Subcutaneous abdominal adipose tissue (tissue), 5 donors: ENCODE data around the gene SLC47A2.
A peak's percentile ranks its signal among the peaks of the same experiment; 100 is the strongest.

Source experiments
- H3K27ac ChIP-seq: one replicate; pipeline ENCODE4 v1.7.0; 2013; ENCODE audit warnings: low read depth, mild to moderate bottlenecking, inconsistent platforms, low read length, moderate library complexity
- H3K27me3 ChIP-seq, 5 donors: one replicate each; pipeline ENCODE4 v1.7.0; 2013; ENCODE audit warnings: low read length in 5 of 5, inconsistent platforms in 1 of 5; ENCODE audit not compliant: control insufficient read depth in 5 of 5, insufficient read depth in 4 of 5
- H3K36me3 ChIP-seq, 5 donors: one replicate each; pipeline ENCODE4 v1.7.0; 2013; ENCODE audit warnings: low read length in 5 of 5; ENCODE audit not compliant: control insufficient read depth in 5 of 5, insufficient read depth in 5 of 5
- H3K4me1 ChIP-seq, 5 donors: one replicate each; pipeline ENCODE4 v1.7.0; 2013; ENCODE audit warnings: low read length in 5 of 5, mild to moderate bottlenecking in 3 of 5, moderate library complexity in 1 of 5; ENCODE audit not compliant: control insufficient read depth in 5 of 5, insufficient read depth in 5 of 5
- H3K4me3 ChIP-seq, 5 donors: one replicate each; pipeline ENCODE4 v1.7.0; 2013; ENCODE audit warnings: low read length in 5 of 5, low read depth in 1 of 5
- H3K9ac ChIP-seq, 5 donors: one replicate each; pipeline ENCODE4 v1.7.0; 2013; ENCODE audit warnings: low read length in 5 of 5, mild to moderate bottlenecking in 4 of 5, moderate library complexity in 3 of 5
- H3K9me3 ChIP-seq, 5 donors: one replicate each; pipeline ENCODE4 v1.7.0; 2013; ENCODE audit warnings: low read length in 5 of 5; ENCODE audit not compliant: control insufficient read depth in 5 of 5
- donor health status: healthy.
- donor health status: healthy.
- donor health status: healthy.
- donor health status: healthy.
- donor health status: healthy.

SLC47A2 gene

DNA sequence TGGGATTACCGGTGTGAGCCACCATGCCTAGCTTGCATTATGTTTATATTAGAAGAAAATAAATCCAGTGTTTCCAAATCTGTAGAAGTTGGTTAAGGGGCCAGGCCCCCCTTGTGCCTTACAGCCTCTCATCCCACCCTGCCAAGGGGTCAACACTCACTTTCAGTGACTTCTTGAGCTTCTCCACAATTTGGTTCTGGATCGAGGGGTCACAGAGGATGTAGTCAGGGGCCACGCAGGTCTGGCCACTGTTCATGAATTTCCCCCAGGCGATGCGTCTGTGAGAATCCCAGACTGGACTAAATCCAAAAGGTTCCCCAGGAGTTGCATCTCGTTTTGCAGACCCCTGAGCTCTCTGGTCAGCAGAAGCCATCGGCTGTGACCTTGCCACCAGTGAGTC, 24.5 kb upstream of the SLC47A2 start:
- H3K9ac ChIP-seq: no peak overlapping the region
- H3K27me3 ChIP-seq: no peaks in the 10 kb centered on the region
- H3K4me1 ChIP-seq: peaks cover 0 to 16% (median 11%) of the 10 kb centered on the region in 5 donors
- H3K4me3 ChIP-seq: no peak overlapping the region
- no peaks in the 10 kb centered on the region for H3K9me3 ChIP-seq
- H3K36me3 ChIP-seq: no peaks in the 10 kb centered on the region
- H3K27ac ChIP-seq: no peak overlapping the region

DNA sequence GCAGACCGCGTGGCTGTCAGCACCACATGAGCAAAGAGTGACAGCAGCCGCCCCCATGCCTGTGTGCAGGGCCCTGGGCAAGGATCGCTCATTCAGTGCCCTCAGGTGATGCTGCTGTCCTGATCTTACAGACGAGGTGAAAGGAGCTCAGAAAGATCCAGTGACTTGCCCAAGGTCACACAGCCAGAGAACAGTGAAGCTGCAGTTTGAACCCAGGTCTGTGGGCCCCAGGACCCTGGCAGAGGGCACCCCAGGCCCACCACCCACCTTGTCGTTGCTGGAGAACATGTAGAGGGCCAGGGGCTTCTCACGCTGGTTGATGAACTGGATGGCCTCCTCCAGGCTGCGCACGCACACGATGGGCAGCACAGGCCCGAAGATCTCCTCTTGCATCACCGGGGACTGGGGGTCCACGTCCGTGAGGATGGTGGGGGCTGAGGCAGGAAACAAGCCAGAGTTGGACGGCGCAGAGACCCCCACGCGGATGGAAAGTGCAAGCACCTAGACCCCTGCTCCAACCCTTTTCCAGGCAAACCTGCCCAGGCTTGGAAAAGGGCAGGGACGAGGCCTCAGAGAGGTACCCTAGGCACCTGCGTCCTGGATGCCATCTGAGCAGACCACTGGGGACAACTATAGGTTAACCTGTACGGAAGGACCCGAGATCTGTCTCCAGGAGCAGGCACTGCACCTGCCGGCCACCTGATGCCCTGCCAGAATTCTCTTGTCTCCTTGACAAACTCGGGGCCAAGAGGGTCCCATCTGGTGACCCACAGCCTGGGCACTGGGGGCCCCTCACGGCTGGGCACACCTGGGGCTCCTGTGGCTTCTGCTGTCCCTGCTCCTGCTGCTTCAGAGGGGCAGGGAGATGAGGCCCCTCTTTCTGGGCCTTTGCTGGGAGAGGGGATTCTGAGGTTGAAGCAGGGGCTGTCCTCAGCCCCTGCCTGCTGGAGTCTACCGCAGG, 23.1 kb upstream of the SLC47A2 start:
- Histone ChIP-seq H3K9ac (no peak overlapping the region), H3K9me3 (no peaks in the 10 kb centered on the region), H3K4me1 (peaks cover 0 to 6% (median 2%) of the 10 kb centered on the region in 5 donors), H3K36me3 (no peaks in the 10 kb centered on the region), H3K27ac (no peak overlapping the region), H3K4me3 (no peak overlapping the region), H3K27me3 (no peaks in the 10 kb centered on the region)

- Histone ChIP-seq H3K4me1 (peaks cover 0 to 8% (median 0%) of the 10 kb centered on the region in 5 donors), H3K27me3 (no peaks in the 10 kb centered on the region), H3K9ac (no peak overlapping the region), H3K36me3 (no peaks in the 10 kb centered on the region), H3K4me3 (no peak overlapping the region), H3K9me3 (no peaks in the 10 kb centered on the region), H3K27ac (no peak overlapping the region)
Measured at GRCh38 chr17:19738757-19739156, 22.4 kb upstream of the SLC47A2 start.

GRCh38 chr17:19738073-19738449, 21.7 kb upstream of the SLC47A2 start:
- Histone ChIP-seq H3K36me3 (no peaks in the 10 kb centered on the region), H3K9ac (no peak overlapping the region), H3K27me3 (no peaks in the 10 kb centered on the region), H3K9me3 (no peaks in the 10 kb centered on the region), H3K4me1 (peaks cover 0 to 8% (median 0%) of the 10 kb centered on the region in 5 donors), H3K4me3 (no peak overlapping the region), H3K27ac (no peak overlapping the region)

DNA sequence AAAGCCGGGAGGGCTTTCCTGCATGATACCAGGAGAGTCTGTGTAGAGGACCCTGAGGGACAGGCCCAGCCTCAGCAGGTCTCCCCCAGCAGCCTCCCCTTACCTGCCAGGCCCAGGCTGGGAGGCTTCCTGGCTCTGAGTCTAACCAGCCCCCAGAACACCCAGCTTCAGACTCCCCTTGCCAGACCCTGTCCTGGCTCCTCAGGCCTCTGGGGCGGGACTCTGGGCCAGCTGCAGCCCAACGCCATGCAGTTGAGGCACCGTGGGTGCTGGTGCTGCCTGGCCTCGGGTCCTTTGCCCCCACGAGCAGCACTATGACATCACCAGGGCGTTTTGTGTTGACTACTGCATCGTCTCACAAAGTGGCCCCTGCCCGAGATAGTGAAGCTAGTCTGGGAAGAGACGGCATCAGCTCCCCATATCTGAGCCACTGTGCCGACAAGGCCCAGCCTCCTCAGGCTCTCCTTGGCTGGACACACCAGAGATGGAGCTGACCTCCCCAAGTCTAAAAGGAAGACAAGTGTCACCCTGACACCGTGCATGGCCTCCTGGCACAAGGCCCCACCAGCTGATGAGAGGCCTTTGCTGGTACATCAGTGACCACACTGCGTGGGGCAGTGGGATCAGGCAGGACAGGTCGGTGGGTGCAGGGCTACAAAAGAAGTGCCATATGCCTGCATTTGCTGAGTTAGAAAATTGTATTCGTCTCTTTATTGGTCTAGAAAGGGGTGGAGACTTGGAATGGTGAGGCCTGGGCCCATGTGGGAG, 21.1 kb upstream of the SLC47A2 start:
- H3K27ac ChIP-seq: no peak overlapping the region
- no peaks in the 10 kb centered on the region for H3K36me3 ChIP-seq

GRCh38 chr17:19736071-19736470, 19.7 kb upstream of the SLC47A2 start:
- no peaks in the 10 kb centered on the region for H3K9me3 ChIP-seq
- no peak overlapping the region for H3K9ac ChIP-seq
- H3K4me3 ChIP-seq: no peak overlapping the region
- H3K27me3 ChIP-seq: no peaks in the 10 kb centered on the region
- peaks cover 0 to 12% (median 2%) of the 10 kb centered on the region in 5 donors for H3K4me1 ChIP-seq
- no peaks in the 10 kb centered on the region for H3K36me3 ChIP-seq
- H3K27ac ChIP-seq: no peak overlapping the region

More for the DNA sequence above, 21.1 kb upstream of the SLC47A2 start:
- no peak overlapping the region for H3K4me3 ChIP-seq
- H3K27me3 ChIP-seq: no peaks in the 10 kb centered on the region
- peaks cover 0 to 8% (median 0%) of the 10 kb centered on the region in 5 donors for H3K4me1 ChIP-seq
- H3K9ac ChIP-seq: no peak overlapping the region
- no peaks in the 10 kb centered on the region for H3K9me3 ChIP-seq

GRCh38 chr17:19733953-19734526, 17.7 kb upstream of the SLC47A2 start:
- Histone ChIP-seq H3K36me3 (no peaks in the 10 kb centered on the region), H3K9me3 (no peaks in the 10 kb centered on the region), H3K4me1 (peaks cover 0 to 16% (median 2%) of the 10 kb centered on the region in 5 donors), H3K27me3 (no peaks in the 10 kb centered on the region), H3K9ac (no peak overlapping the region), H3K27ac (no peak overlapping the region), H3K4me3 (no peak overlapping the region)

DNA sequence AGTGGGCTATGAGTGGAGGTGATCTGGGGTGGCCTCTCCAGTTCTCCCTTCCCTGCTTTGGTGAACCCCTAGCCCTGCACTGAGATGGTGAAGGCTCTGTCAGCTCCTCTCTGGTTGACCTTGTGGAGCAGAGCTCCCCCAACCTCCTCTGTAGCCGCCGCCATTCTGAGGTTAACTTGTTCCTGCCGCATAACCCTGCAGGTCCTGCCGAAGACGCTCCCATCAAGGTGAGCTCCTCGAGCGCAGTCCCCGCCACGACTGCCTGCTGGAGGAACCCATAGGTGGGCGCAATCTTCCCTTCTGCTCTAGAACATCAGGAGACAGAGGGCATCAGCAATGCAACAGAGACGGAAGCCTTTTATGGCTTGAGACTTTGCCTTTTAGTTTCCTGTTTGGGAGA, 15.2 kb upstream of the SLC47A2 start:
- H3K27ac ChIP-seq: no peak overlapping the region

GRCh38 chr17:19730843-19731242, 14.5 kb upstream of the SLC47A2 start:
- Histone ChIP-seq H3K27me3 (no peaks in the 10 kb centered on the region), H3K4me1 (peaks cover 17 to 40% (median 26%) of the 10 kb centered on the region in 5 donors), H3K9me3 (no peaks in the 10 kb centered on the region), H3K4me3 (no peak overlapping the region), H3K27ac (peak overlapping the region; percentile 10), H3K9ac (peak overlapping the region in 1 of 5 donors; percentile 26), H3K36me3 (no peaks in the 10 kb centered on the region)

More for the DNA sequence above, 15.2 kb upstream of the SLC47A2 start:
- Histone ChIP-seq H3K4me3 (no peak overlapping the region), H3K4me1 (peaks cover 16 to 38% (median 23%) of the 10 kb centered on the region in 5 donors), H3K9me3 (no peaks in the 10 kb centered on the region), H3K27me3 (no peaks in the 10 kb centered on the region), H3K36me3 (no peaks in the 10 kb centered on the region), H3K9ac (no peak overlapping the region)
